ENCODE measurements around the gene PIM1. TPM values are rescaled to one million over a fixed set of nuclear protein-coding genes. Genes with fewer than 3 reads are reported as not detected.
"Not testable (repeated sequence)": the region's sequence is repeated elsewhere in the genome, so short reads cannot be mapped to it uniquely, and the experiment has no call there.

PIM1 gene
- polyA plus RNA-seq, 1 of the 3 experiments (the other 2 are of a cell fraction) = 33.9 TPM

DNA sequence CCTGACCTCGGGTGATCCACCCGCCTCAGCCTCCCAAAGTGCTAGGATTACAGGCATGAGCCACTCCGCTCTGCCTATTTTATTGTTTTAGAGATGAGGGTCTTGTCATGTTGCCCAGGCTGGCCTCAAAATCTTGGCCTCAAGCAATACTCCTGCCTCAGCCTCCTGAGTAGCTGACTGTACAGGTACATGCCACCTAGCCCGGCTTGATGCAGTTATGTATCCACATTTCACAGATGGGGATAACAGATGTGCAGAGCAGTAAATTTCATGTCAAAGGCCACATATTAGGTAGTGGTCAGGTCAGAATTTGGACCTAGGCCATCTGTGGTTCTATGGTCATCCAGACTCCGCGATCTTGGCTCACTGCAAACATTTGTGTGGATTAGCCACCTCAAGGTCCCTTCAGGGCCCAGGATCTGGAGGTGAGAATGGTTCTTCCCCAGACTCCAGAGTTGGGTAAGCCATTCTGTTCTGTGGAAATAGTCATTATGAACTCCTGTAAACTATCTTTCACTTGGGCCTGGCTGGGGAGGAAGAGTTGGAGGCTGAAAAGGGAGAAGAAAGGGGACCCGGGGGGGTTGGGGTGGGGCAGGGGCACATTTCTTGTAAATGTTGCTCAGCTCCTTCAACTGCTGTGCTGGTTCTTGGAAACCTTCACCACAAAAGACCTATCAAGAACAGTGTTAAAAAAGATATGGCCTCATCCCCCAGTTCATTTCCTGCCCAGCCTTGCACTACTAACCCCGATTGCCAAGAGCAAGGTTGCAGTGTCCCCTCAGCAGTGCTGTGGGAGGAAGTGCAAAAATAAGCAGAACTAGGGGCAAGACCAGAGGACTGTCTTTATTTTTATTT lies 13.0 kb downstream of the PIM1 start:
- CTCF ChIA-PET = interaction anchor here (1.0 to 15.1 kb wide), 8 partner anchors 11 to 165 kb away, joined by 3 to 490 read pairs (median 8); no protein-coding TSS in a partner anchor
- POLR2A ChIA-PET = no interaction called here
- TF ChIP-seq ZBTB33 (IDR thresholded peaks at IDR 0.05; ENCODE audit: borderline replicate concordance, low read depth) (no peak), POLR2AphosphoS5 (IDR thresholded peaks at IDR 0.05; ENCODE audit: low read depth, low read length) (no peak), MXI1 (IDR thresholded peaks at IDR 0.05; ENCODE audit: low read depth, low read length) (no peak), USF2 (IDR thresholded peaks at IDR 0.05; ENCODE audit: borderline replicate concordance, low read depth, low read length) (no peak), MEF2A (IDR thresholded peaks at IDR 0.05; ENCODE audit: borderline replicate concordance, low read depth) (no peak), JUND (IDR thresholded peaks at IDR 0.05) (no peak), FOXM1 (IDR thresholded peaks at IDR 0.05; ENCODE audit: low read depth) (no peak), NFIC (IDR thresholded peaks at IDR 0.05; ENCODE audit: borderline replicate concordance) (no peak), EP300 (IDR thresholded peaks at IDR 0.05; ENCODE audit: borderline replicate concordance in 1 of 2, low read depth in 1 of 2, low read length in 1 of 2) (no peak), TEAD4 (IDR thresholded peaks at IDR 0.05; ENCODE audit: borderline replicate concordance, insufficient read depth) (no peak)

GRCh38 chr6:37185949-37186720 lies 16.2 kb downstream of the PIM1 start:
- H4K20me1 ChIP-seq (ENCODE audit: insufficient read depth); H3K4me3 ChIP-seq (ENCODE audit: low read depth in 2 of 2, low read length in 1 of 2); H3K36me3 ChIP-seq (replicated peaks in 1 of 2; ENCODE audit: control insufficient read depth in 1 of 2, insufficient read depth in 2 of 2, low read length in 1 of 2); H3K79me2 ChIP-seq (ENCODE audit: insufficient read depth); H3K9me3 ChIP-seq; POLR2A ChIA-PET; H3K27me3 ChIP-seq (ENCODE audit: insufficient read depth); H3K4me2 ChIP-seq; H3F3A ChIP-seq (replicated peaks; ENCODE audit: insufficient read depth); H3K4me1 ChIP-seq (ENCODE audit: control insufficient read depth in 1 of 2, insufficient read depth in 2 of 2, low read depth in 1 of 2, low read length in 1 of 2); H3K9ac ChIP-seq; DNase-seq; H3K9me2 ChIP-seq; H2AFZ ChIP-seq (ENCODE audit: low read depth); H3K27ac ChIP-seq (ENCODE audit: low read depth in 2 of 2, low read length in 1 of 2): not testable (repeated sequence)
- CTCF ChIA-PET = interaction anchor here (1.2 to 5.7 kb wide), 8 partner anchors 11 to 168 kb away, joined by 3 to 26 read pairs (median 6); no protein-coding TSS in a partner anchor
- 73% methylated on average over 6 of the region's 6 CpGs for WGBS (ENCODE audit: low lambda C conversion rate)

More for the DNA sequence above, 13.0 kb downstream of the PIM1 start:
- no peaks in the 10 kb centered on the region for H3K27me3 ChIP-seq (ENCODE audit: insufficient read depth)
- H2AFZ ChIP-seq (ENCODE audit: low read depth) = no peak overlapping the region
- no peaks in the 10 kb centered on the region for H4K20me1 ChIP-seq (ENCODE audit: insufficient read depth)
- no peaks in the 10 kb centered on the region for H3K9me2 ChIP-seq
- H3K4me3 ChIP-seq (ENCODE audit: low read depth in 2 of 2, low read length in 1 of 2) = no peak overlapping the region
- H3K9me3 ChIP-seq = no peaks in the 10 kb centered on the region
- no peaks in the 10 kb centered on the region for H3F3A ChIP-seq (replicated peaks; ENCODE audit: insufficient read depth)
- H3K27ac ChIP-seq (ENCODE audit: low read depth in 2 of 2, low read length in 1 of 2) = no peak overlapping the region
- no peak overlapping the region for H3K4me2 ChIP-seq
- H3K9ac ChIP-seq = no peak overlapping the region
- DNase-seq = no peak
- H3K4me1 ChIP-seq (ENCODE audit: control insufficient read depth in 1 of 2, insufficient read depth in 2 of 2, low read depth in 1 of 2, low read length in 1 of 2) = no peaks in the 10 kb centered on the region
- no peaks in the 10 kb centered on the region for H3K79me2 ChIP-seq (ENCODE audit: insufficient read depth)
- WGBS (ENCODE audit: low lambda C conversion rate) = 88% methylated on average over 8 of the region's 8 CpGs
- H3K36me3 ChIP-seq (replicated peaks in 1 of 2; ENCODE audit: control insufficient read depth in 1 of 2, insufficient read depth in 2 of 2, low read length in 1 of 2) = no peaks in the 10 kb centered on the region
